Endothelial cell of umbilical vein (primary cell): ENCODE measurements around the gene ZBTB7A.

ENCODE experiments used
- CTCF ChIP-seq, 2 donors: IDR thresholded peaks; 1 replicate in 1 of 2; 2 replicates in 1 of 2; pipeline ENCODE4 v1.5.1; 2011; ENCODE audit warnings: low read length in 2 of 2, mild to moderate bottlenecking in 2 of 2, moderate library complexity in 2 of 2, control low read depth in 1 of 2, inconsistent platforms in 1 of 2, low read depth in 1 of 2; ENCODE audit not compliant: insufficient read depth in 1 of 2; ENCODE audit errors: extremely low read depth in 1 of 2
- EZH2 ChIP-seq: IDR thresholded peaks from 2 replicates; pipeline ENCODE4 v1.6.1; 2012; ENCODE audit warnings: borderline replicate concordance, low read depth, mild to moderate bottlenecking, moderate library complexity, low read length, inconsistent platforms; ENCODE audit not compliant: severe bottlenecking
- FOS ChIP-seq: IDR thresholded peaks from 2 replicates; pipeline ENCODE4 v1.6.1; 2011; ENCODE audit warnings: mild to moderate bottlenecking, low read length, moderate library complexity, borderline replicate concordance; ENCODE audit not compliant: insufficient read depth
- GATA2 ChIP-seq: IDR thresholded peaks from 2 replicates; pipeline ENCODE4 v1.7.0; 2011; ENCODE audit warnings: low read depth, mild to moderate bottlenecking, moderate library complexity, mixed read lengths, low read length; ENCODE audit not compliant: insufficient read length, insufficient read depth
- MAX ChIP-seq: IDR thresholded peaks from 2 replicates; pipeline ENCODE4 v1.6.1; 2011; ENCODE audit not compliant: insufficient read depth, insufficient read length
- MYC ChIP-seq: IDR thresholded peaks from one replicate; pipeline ENCODE4 v1.6.1; 2011; ENCODE audit warnings: mild to moderate bottlenecking, low read depth, low read length

GRCh38 chr19:4036576-4037300 lies 30.0 kb downstream of the ZBTB7A start:
- TF ChIP-seq CTCF (IDR thresholded peaks at IDR 0.05; ENCODE audit: extremely low read depth in 1 of 2, insufficient read depth in 1 of 2, low read depth in 1 of 2, low read length in 2 of 2), result no peak
- no peak for TF ChIP-seq FOS
- no peak for TF ChIP-seq MYC
- TF ChIP-seq GATA2, result no peak
- TF ChIP-seq MAX, result no peak
- TF ChIP-seq EZH2, result no peak
